Esophagus squamous epithelium (tissue), 5 donors: ENCODE data around the gene ERC2. TPM values are rescaled to one million over a fixed set of nuclear protein-coding genes. Genes with fewer than 3 reads are reported as not detected.

ENCODE experiments used
- DNase-seq: peaks from one replicate; lab custom pipeline; 2025; lab: John Stamatoyannopoulos, UW
- H3K27ac ChIP-seq, 4 donors: fragments of 200-600 bp; sonication (generic); one replicate each; pipeline ENCODE4 v1.5.1; 2016 to 2019; ENCODE audit warnings: mild to moderate bottlenecking in 1 of 4
- H3K27me3 ChIP-seq, 4 donors: fragments of 200-600 bp; sonication (generic); 1 replicate in 3 of 4; 2 replicates in 1 of 4; pipeline versions ENCODE4 v1.5.1 to v1.6.0; 2017 to 2021; ENCODE audit warnings: antibody characterized with exemption in 1 of 4
- H3K36me3 ChIP-seq, 3 donors: fragments of 200-600 bp; sonication (generic); one replicate each; pipeline ENCODE4 v1.5.1; 2016 to 2019
- H3K4me1 ChIP-seq, 3 donors: fragments of 200-600 bp; sonication (generic); one replicate each; pipeline ENCODE4 v1.5.1; 2017 to 2019
- H3K4me3 ChIP-seq, 4 donors: fragments of 200-600 bp; sonication (generic); 1 replicate in 3 of 4; 2 replicates in 1 of 4; pipeline ENCODE4 v1.5.1; 2016 to 2019; ENCODE audit warnings: mild to moderate bottlenecking in 2 of 4, moderate library complexity in 1 of 4
- H3K9me3 ChIP-seq, 3 donors: fragments of 200-600 bp; sonication (generic); one replicate each; pipeline ENCODE4 v1.5.1; 2016 to 2019
- POLR2A ChIP-seq, 4 donors: fragments of 450-650 bp; IDR thresholded peaks; one replicate each; pipeline ENCODE4 v1.6.1; 2017; ENCODE audit warnings: antibody characterized with exemption in 4 of 4, mild to moderate bottlenecking in 4 of 4, moderate library complexity in 3 of 4
- WGBS, 2 donors: methylation state at CpG; one replicate each; pipeline ENCODE4 v1.1.5; 2018; 5-methylcytosine and 5-hydroxymethylcytosine counted together
- intact Hi-C: fragments of 100-400 bp; cut with DNase I; formaldehyde crosslinking; loops from one replicate; pipeline ENCODE4 v1.15.0; 2022
- total RNA-seq, 4 donors: library from RNA; depleted of rRNA; stranded (reverse); fragments of >200 nt; gene quantifications; one replicate each; pipeline ENCODE4 v1.1.0, GENCODE V29; 2016
- TF ChIP-seq, protein P1 (sequence below), 6 experiments: fragments of 450-650 bp in 4 of 6; fragments of 200-600 bp in 2 of 6; sonication (generic) in 2 of 6; IDR thresholded peaks; one replicate each; pipeline ENCODE4 v1.5.1; 2016 to 2019; ENCODE audit warnings: antibody characterized with exemption in 6 of 6, mild to moderate bottlenecking in 4 of 6, moderate library complexity in 4 of 6
- donor health status: DM: yes; HTN: yes; CAD: no.

The ERC2 gene
- total RNA-seq, 4 donors from 2014 or later: 0.12 to 1.9 (median 0.86) TPM

- 82 to 85% methylated on average over 4 of the region's 4 CpGs for WGBS, 2 donors
- Histone ChIP-seq H3K4me3 (no peak overlapping the region), H3K4me1 (no peaks in the 10 kb centered on the region), H3K27me3 (no peaks in the 10 kb centered on the region), H3K36me3 (no peaks in the 10 kb centered on the region), H3K27ac (no peak overlapping the region), H3K9me3 (no peaks in the 10 kb centered on the region)
- TF ChIP-seq, protein P1, sequence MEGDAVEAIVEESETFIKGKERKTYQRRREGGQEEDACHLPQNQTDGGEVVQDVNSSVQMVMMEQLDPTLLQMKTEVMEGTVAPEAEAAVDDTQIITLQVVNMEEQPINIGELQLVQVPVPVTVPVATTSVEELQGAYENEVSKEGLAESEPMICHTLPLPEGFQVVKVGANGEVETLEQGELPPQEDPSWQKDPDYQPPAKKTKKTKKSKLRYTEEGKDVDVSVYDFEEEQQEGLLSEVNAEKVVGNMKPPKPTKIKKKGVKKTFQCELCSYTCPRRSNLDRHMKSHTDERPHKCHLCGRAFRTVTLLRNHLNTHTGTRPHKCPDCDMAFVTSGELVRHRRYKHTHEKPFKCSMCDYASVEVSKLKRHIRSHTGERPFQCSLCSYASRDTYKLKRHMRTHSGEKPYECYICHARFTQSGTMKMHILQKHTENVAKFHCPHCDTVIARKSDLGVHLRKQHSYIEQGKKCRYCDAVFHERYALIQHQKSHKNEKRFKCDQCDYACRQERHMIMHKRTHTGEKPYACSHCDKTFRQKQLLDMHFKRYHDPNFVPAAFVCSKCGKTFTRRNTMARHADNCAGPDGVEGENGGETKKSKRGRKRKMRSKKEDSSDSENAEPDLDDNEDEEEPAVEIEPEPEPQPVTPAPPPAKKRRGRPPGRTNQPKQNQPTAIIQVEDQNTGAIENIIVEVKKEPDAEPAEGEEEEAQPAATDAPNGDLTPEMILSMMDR (IDR thresholded peaks at IDR 0.05): no peak
- no peak for TF ChIP-seq POLR2A (IDR thresholded peaks at IDR 0.05)
- intact Hi-C loops: no loop called here
- no peak for DNase-seq
These were observed 539.0 kb downstream of the ERC2 start for GRCh38 chr3:55929154-55929869.

- no peaks in the 10 kb centered on the region for H3K9me3 ChIP-seq
- H3K4me3 ChIP-seq: no peak overlapping the region
- 70 to 100% methylated on average over 1 of the region's 1 CpG for WGBS, 2 donors
- DNase-seq: no peak
- no peaks in the 10 kb centered on the region for H3K36me3 ChIP-seq
- H3K27ac ChIP-seq: no peak overlapping the region
- TF ChIP-seq POLR2A (IDR thresholded peaks at IDR 0.05): no peak
- no peaks in the 10 kb centered on the region for H3K4me1 ChIP-seq
- H3K27me3 ChIP-seq: no peaks in the 10 kb centered on the region
- intact Hi-C loops: no loop called here
These were observed 544.6 kb downstream of the ERC2 start for GRCh38 chr3:55923626-55924025.

GRCh38 chr3:55923207-55923606 lies 545.1 kb downstream of the ERC2 start:
- no peak for DNase-seq
- H3K27me3 ChIP-seq: no peaks in the 10 kb centered on the region
- intact Hi-C loops: no loop called here
- no peaks in the 10 kb centered on the region for H3K9me3 ChIP-seq
- H3K27ac ChIP-seq: no peak overlapping the region
- 65 to 69% methylated on average over 2 of the region's 2 CpGs for WGBS, 2 donors
- no peaks in the 10 kb centered on the region for H3K36me3 ChIP-seq
- H3K4me1 ChIP-seq: no peaks in the 10 kb centered on the region
- H3K4me3 ChIP-seq: no peak overlapping the region
- TF ChIP-seq POLR2A (IDR thresholded peaks at IDR 0.05): no peak
- TF ChIP-seq, protein P1 (IDR thresholded peaks at IDR 0.05): no peak

DNA sequence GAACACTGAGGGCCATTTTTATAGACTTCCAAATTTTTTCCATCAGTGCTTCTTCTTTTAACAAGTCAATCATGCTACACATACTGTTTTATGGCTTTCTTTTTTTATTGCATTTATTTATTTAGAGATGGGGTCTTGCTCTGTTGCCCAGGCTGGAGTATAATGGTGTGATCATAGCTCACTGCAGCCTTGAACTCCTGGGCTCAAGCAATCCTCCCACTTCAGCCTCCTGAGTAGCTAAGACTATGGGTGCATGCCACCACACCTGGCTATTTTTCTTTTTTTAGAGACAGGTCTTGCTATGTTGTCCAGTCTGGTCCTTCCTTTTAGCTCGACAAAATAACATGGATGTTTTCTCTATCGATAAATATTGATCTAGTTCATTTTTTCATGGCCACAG lies 555.4 kb downstream of the ERC2 start:
- no peak for DNase-seq
- intact Hi-C loops: no loop called here
- WGBS, 2 donors: 95 to 100% methylated on average over 2 of the region's 2 CpGs
- no peak overlapping the region for H3K27ac ChIP-seq
- H3K9me3 ChIP-seq: no peaks in the 10 kb centered on the region
- TF ChIP-seq, protein P1 (IDR thresholded peaks at IDR 0.05): no peak
- TF ChIP-seq POLR2A (IDR thresholded peaks at IDR 0.05): no peak
- H3K36me3 ChIP-seq: no peaks in the 10 kb centered on the region
- H3K4me3 ChIP-seq: no peak overlapping the region
- H3K27me3 ChIP-seq: no peaks in the 10 kb centered on the region
- H3K4me1 ChIP-seq: no peaks in the 10 kb centered on the region

- TF ChIP-seq, protein P1 (IDR thresholded peaks at IDR 0.05): no peak
- no peak for TF ChIP-seq POLR2A (IDR thresholded peaks at IDR 0.05)
- WGBS, 2 donors: 80 to 91% methylated on average over 4 of the region's 4 CpGs
These were observed 557.0 kb downstream of the ERC2 start for GRCh38 chr3:55911266-55911665.

More at GRCh38 chr3:55911266-55911665, 557.0 kb downstream of the ERC2 start:
- Histone ChIP-seq H3K27me3 (no peaks in the 10 kb centered on the region), H3K27ac (no peak overlapping the region), H3K4me1 (no peaks in the 10 kb centered on the region), H3K9me3 (no peaks in the 10 kb centered on the region), H3K4me3 (no peak overlapping the region), H3K36me3 (no peaks in the 10 kb centered on the region)
- intact Hi-C loops: no loop called here
- no peak for DNase-seq
